Activated CD8-positive, alpha-beta T cell treated with anti-CD3 and anti-CD28 coated beads for 36 hours (primary cell): ENCODE data around the gene RAB40B. TPM values are rescaled to one million over a fixed set of nuclear protein-coding genes. Genes with fewer than 3 reads are reported as not detected.

Experiments used
- ATAC-seq: fragments of 200-7000 bp; cut with Tn5 transposase; one replicate; pipeline ENCODE4 v1.10.0; 2021; ENCODE audit warnings: mild to moderate bottlenecking, moderate library complexity
- CTCF ChIA-PET: fragments of 350-600 bp; sonication (Branson Sonifier 250); formaldehyde crosslinking; loops from one replicate; lab custom pipeline; 2021; ENCODE audit warnings: antibody characterized with exemption; lab: Charles Lee
- POLR2A ChIA-PET: fragments of 350-600 bp; sonication (Branson Sonifier 250); formaldehyde crosslinking; loops from one replicate; lab custom pipeline; 2021; ENCODE audit warnings: antibody characterized with exemption; lab: Charles Lee
- DNase-seq: peaks from one replicate; pipeline ENCODE4 v3.0.0-alpha.2; 2020
- H3K27ac Mint-ChIP-seq: one replicate; pipeline ENCODE4 v1.8.0; 2021; ENCODE audit warnings: mild to moderate bottlenecking, mixed read lengths
- H3K27me3 Mint-ChIP-seq: one replicate; pipeline ENCODE4 v1.8.0; 2021; ENCODE audit warnings: mixed read lengths
- H3K36me3 Mint-ChIP-seq: one replicate; pipeline ENCODE4 v1.8.0; 2021; ENCODE audit warnings: low read depth, mixed read lengths
- H3K4me1 Mint-ChIP-seq: one replicate; pipeline ENCODE4 v1.8.0; 2021; ENCODE audit warnings: low read depth, mixed read lengths
- H3K4me3 Mint-ChIP-seq: one replicate; pipeline ENCODE4 v1.8.0; 2021; ENCODE audit warnings: mild to moderate bottlenecking, moderate library complexity, mixed read lengths
- H3K9me3 Mint-ChIP-seq: one replicate; pipeline ENCODE4 v1.8.0; 2021; ENCODE audit warnings: mixed read lengths
- intact Hi-C: fragments of 100-400 bp; cut with micrococcal nuclease; formaldehyde crosslinking; loops from one replicate; pipeline ENCODE4 v1.10.0; 2022
- microRNA-seq: library from miRNA; unstranded; fragments of <30 nt; microRNA quantifications from one replicate; pipeline ENCODE4 v1.2.0, GENCODE V29; 2022; ENCODE audit warnings: borderline microRNAs expressed, borderline replicate concordance
- total RNA-seq, 2 experiments: library from RNA; stranded (reverse); gene quantifications; one replicate each; pipeline ENCODE4 v1.2.3, GENCODE V29; 2021
- TF ChIP-seq, protein P1 (sequence below): fragments of 200-600 bp; IDR thresholded peaks from one replicate; pipeline ENCODE4 v1.8.0; 2022; ENCODE audit warnings: antibody characterized with exemption, mild to moderate bottlenecking

RAB40B gene
- total RNA-seq, 2 experiments from 2014 or later = 1.6 to 3.4 TPM

DNA sequence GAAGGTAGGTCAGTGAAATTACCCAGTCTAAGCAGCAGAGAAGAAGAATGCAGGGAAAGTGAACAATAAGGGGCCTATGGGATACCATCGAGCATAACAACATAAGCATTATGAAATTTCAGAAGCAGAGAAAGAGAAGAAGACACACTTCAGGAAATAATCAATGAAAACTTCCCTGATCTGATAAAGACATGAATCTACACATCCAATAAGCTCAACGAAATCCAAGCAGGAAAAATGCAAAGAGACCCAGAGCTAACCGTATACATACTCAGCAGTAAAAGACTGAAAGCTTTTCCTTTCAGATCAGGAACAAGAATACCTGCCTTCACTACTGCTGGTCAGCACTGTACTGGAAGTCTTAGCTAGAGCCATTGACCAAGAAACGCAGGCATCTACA is 88.8 kb downstream of the RAB40B start:
- POLR2A ChIA-PET = interaction anchor here (1.2 kb wide), 1 partner anchor 22 kb away, joined by 3 read pairs; no protein-coding TSS in a partner anchor
- CTCF ChIA-PET = no interaction called here
- peaks cover 2% of the 10 kb centered on the region for H3K4me1 Mint-ChIP-seq
- H3K9me3 Mint-ChIP-seq = no peaks in the 10 kb centered on the region
- ATAC-seq (no peak), DNase-seq (no peak)
- TF ChIP-seq, protein P1, sequence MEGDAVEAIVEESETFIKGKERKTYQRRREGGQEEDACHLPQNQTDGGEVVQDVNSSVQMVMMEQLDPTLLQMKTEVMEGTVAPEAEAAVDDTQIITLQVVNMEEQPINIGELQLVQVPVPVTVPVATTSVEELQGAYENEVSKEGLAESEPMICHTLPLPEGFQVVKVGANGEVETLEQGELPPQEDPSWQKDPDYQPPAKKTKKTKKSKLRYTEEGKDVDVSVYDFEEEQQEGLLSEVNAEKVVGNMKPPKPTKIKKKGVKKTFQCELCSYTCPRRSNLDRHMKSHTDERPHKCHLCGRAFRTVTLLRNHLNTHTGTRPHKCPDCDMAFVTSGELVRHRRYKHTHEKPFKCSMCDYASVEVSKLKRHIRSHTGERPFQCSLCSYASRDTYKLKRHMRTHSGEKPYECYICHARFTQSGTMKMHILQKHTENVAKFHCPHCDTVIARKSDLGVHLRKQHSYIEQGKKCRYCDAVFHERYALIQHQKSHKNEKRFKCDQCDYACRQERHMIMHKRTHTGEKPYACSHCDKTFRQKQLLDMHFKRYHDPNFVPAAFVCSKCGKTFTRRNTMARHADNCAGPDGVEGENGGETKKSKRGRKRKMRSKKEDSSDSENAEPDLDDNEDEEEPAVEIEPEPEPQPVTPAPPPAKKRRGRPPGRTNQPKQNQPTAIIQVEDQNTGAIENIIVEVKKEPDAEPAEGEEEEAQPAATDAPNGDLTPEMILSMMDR = no peak
- no peak overlapping the region for H3K27ac Mint-ChIP-seq
- no peak overlapping the region for H3K4me3 Mint-ChIP-seq
- intact Hi-C loops = no loop called here
- H3K36me3 Mint-ChIP-seq = peaks cover 40% of the 10 kb centered on the region
- no peaks in the 10 kb centered on the region for H3K27me3 Mint-ChIP-seq

DNA sequence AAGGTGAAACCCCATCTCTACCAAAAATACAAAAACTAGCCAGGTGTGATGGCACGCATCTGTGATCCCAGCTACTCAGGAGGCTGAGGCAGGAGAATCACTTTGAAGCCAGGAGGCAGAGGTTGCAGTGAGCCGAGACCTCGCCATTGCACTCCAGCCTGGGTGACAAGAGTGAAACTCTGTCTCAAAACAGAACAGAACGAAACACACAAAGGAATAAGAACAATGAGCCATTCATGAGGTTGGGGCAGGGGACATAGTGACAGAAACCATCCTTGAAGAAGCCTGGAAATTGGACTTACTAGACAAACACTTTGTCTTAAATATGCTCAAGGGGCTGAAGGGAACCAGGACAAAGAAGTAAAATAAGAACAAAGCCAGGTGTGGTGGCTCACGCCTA is 89.7 kb downstream of the RAB40B start:
- H3K27me3 Mint-ChIP-seq = no peaks in the 10 kb centered on the region
- DNase-seq (no peak), ATAC-seq (no peak)
- CTCF ChIA-PET = no interaction called here
- H3K4me1 Mint-ChIP-seq = peaks cover 6% of the 10 kb centered on the region
- POLR2A ChIA-PET = interaction anchor here (0.7 to 1.2 kb wide), 2 partner anchors 23 to 163 kb away, joined by 3 read pairs; no protein-coding TSS in a partner anchor
- TF ChIP-seq, protein P1 = no peak
- no peaks in the 10 kb centered on the region for H3K9me3 Mint-ChIP-seq
- no peak overlapping the region for H3K27ac Mint-ChIP-seq
- H3K36me3 Mint-ChIP-seq = peaks cover 45% of the 10 kb centered on the region
- intact Hi-C loops = no loop called here
- no peak overlapping the region for H3K4me3 Mint-ChIP-seq

DNA sequence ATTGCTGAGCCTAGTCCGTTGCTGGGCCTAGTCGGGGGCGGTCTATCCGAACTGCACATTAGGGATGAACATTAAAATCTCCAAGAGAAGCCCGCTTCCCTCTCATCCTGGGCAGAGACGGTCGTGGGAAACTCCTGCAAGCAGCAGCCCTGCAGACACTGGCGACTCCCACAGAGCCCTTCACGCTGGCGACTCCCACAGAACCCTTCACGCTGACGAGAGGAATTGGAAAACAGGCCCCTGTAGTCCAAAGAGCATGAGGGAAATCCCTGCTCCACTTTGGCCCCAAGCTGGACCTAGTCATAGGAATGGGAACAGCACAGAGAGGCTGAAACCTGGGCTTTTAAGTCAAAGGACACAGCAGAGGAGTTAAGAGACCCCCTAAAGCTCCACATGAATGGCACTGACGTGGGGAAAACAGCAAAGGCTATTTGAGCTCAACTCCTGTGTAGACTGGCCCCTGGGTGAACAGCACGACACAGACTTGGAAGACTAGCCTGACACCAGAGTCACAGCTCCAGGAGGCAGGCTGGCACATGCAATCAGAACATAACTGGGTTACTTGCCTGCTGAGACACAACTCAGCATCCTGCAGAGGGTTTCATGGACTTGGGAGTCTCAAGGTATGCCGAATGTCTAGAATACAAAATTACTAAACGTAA is 92.4 kb downstream of the RAB40B start:
- CTCF ChIA-PET = interaction anchor here (1.7 kb wide), 1 partner anchor 255 kb away, joined by 3 read pairs; no protein-coding TSS in a partner anchor
- intact Hi-C loops = no loop called here
- Mint-ChIP-seq H3K4me1 (peaks cover 9% of the 10 kb centered on the region), H3K27ac (no peak overlapping the region), H3K4me3 (no peak overlapping the region), H3K9me3 (no peaks in the 10 kb centered on the region), H3K27me3 (no peaks in the 10 kb centered on the region), H3K36me3 (peaks cover 59% of the 10 kb centered on the region)
- TF ChIP-seq, protein P1 = no peak
- POLR2A ChIA-PET = interaction anchor here (1.1 kb wide), 1 partner anchor 8 kb away, joined by 3 read pairs; no protein-coding TSS in a partner anchor
- no peak for ATAC-seq
- no peak for DNase-seq

Small RNA genes within 50 kb of the gene (microRNA-seq; reads per million reads assigned to microRNA genes)
- gene MIR4525 = 1.2 reads per million

Other genes with a start within 250 kb of the RAB40B start
- gene CYBC1, start 247.9 kb downstream of the RAB40B start, total RNA-seq = 100 to 1,000 TPM; 189 to 192 TPM
- 10 to 100 TPM; 63.9 to 65.4 TPM for gene NARF, start 240.0 kb downstream of the RAB40B start, total RNA-seq
- 10 to 100 TPM; 55.6 to 59.5 TPM for gene FOXK2, start 179.0 kb downstream of the RAB40B start, total RNA-seq
- gene WDR45B, start 50.3 kb downstream of the RAB40B start, total RNA-seq = 100 to 1,000 TPM; 127 to 132 TPM
- gene FN3KRP, start 18.0 kb upstream of the RAB40B start, total RNA-seq = 10 to 100 TPM; 28.3 to 32.8 TPM
- gene FN3K, start 36.9 kb upstream of the RAB40B start, total RNA-seq = 1 to 10 TPM in 1 of 2 experiments, under 1 TPM in 1; 0.96 to 1.2 TPM
- gene TBCD, start 53.4 kb upstream of the RAB40B start, total RNA-seq = 10 to 100 TPM; 77.8 to 85.8 TPM
- not detected for gene ZNF750, start 141.3 kb upstream of the RAB40B start, total RNA-seq